A375 (cell line): Measurements from ENCODE around the gene ABHD2. TPM values are rescaled to one million over a fixed set of nuclear protein-coding genes. Genes with fewer than 3 reads are reported as not detected.

Experiments used
- small RNA-seq: library from RNA; depleted of rRNA; stranded (forward); fragments of <200 nt; gene quantifications from one replicate; pipeline ENCODE3, GENCODE V24; 2014
- total RNA-seq: library from RNA; depleted of rRNA; stranded (reverse); fragments of >200 nt; shearing (Covaris generic); gene quantifications from 2 replicates; pipeline ENCODE4 v1.2.3, GENCODE V29; 2014; rRNA removed

Gene ABHD2
- total RNA-seq = 28.6 and 30.1 TPM in 2 replicates

GRCh38 chr15:89087830-89088604 is at the start of gene ABHD2:
Gene ABHD2, plus strand, starts transcription at chr15:89088456. Its CDS starts 27,872 bp downstream, at chr15:89116328.

GRCh38 chr15:89221543-89221942 is 133.3 kb downstream of the ABHD2 start, which contains the start of gene RLBP1:
Gene RLBP1, minus strand, starts transcription at chr15:89221579. Its CDS starts 2,604 bp downstream, at chr15:89218975.

GRCh38 chr15:89243691-89244573 is 155.7 kb downstream of the ABHD2 start, which contains the start of gene FANCI:
Gene FANCI, plus strand, starts transcription at chr15:89243979. Its CDS starts 3,669 bp downstream, at chr15:89247648.

Small RNA genes within 50 kb of the gene (small RNA-seq; reads per million reads assigned to genes)
- not detected for gene RNU7-195P

Other genes with a start within 250 kb of the ABHD2 start
- 11.6 and 15.1 TPM in 2 replicates for gene HAPLN3, start 192.9 kb upstream of the ABHD2 start, total RNA-seq
- gene MFGE8, start 175.1 kb upstream of the ABHD2 start, total RNA-seq = 36.4 and 38.1 TPM in 2 replicates
- 3.7 and 5.3 TPM in 2 replicates for gene RLBP1, start 133.1 kb downstream of the ABHD2 start, total RNA-seq
- 53.5 and 64.7 TPM in 2 replicates for gene FANCI, start 155.5 kb downstream of the ABHD2 start, total RNA-seq
- 74.9 and 82.3 TPM in 2 replicates for gene POLG, start 246.4 kb downstream of the ABHD2 start, total RNA-seq